Gastroesophageal sphincter (tissue), 3 donors: ENCODE results near the gene APOL1.

ENCODE experiments used
- EP300 ChIP-seq: sonication (generic); formaldehyde crosslinking; IDR thresholded peaks from one replicate; pipeline ENCODE4 v1.6.1; 2017; ENCODE audit warnings: antibody characterized with exemption, mild to moderate bottlenecking
- POLR2A ChIP-seq, 2 donors: fragments of 450-650 bp; IDR thresholded peaks; one replicate each; pipeline ENCODE4 v1.6.1; 2017; ENCODE audit warnings: antibody characterized with exemption in 2 of 2, mild to moderate bottlenecking in 2 of 2, moderate library complexity in 1 of 2
- POLR2AphosphoS5 ChIP-seq: sonication (generic); formaldehyde crosslinking; IDR thresholded peaks from one replicate; pipeline ENCODE4 v1.6.1; 2017; ENCODE audit warnings: antibody characterized with exemption
- TF ChIP-seq, protein P1 (sequence below), 4 experiments: fragments of 200-600 bp in 2 of 4; fragments of 450-650 bp in 2 of 4; sonication (generic) in 1 of 4; IDR thresholded peaks; one replicate each; pipeline ENCODE4 v1.5.1; 2017 to 2019; ENCODE audit warnings: antibody characterized with exemption in 4 of 4, mild to moderate bottlenecking in 2 of 4, moderate library complexity in 2 of 4

DNA sequence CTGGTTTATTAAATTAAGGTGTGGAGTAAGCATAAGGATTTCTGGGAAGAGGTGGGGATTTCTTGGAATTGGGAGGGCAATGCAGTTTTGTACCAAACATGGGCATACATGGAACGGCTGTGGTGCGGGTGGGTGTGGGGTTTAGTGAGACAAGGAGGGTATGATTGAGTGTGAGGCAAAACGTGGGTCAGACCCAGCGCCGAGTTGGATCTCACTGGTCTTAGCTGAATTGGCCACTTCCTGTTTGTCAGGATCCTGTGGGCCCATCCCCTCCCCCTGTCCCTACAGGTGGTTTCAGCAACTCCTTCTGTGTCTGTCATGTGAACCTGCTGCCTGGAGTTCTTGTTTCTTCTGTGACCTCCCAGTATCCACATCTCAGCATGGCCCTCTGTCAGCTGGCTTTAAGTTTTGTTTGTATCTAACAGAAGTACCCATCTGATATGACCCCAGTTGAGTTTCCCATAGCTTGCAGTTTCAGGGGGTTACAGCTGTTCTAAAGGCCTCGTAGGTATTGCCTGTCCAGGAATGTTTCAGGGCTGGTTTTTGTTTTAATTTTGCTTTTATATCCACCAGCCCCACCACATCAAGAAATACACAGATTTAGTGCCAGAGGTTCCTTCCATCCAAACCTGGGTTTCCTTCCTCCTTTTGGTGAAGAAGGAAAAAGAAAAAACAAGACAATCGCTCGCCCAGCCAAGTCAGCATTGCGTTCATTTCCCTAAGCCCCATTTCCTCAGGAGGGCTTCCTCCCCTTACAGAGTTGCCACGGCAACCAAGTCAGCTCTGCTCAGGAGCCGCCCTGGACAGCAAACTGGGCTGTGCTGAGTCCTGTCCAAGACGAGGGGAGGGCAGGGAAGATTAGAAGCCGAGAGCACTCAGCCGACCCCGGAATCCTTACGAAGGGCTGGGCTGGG lies 6.0 kb downstream of the APOL1 start:
- TF ChIP-seq POLR2AphosphoS5 (peak; percentile 31), POLR2A (IDR thresholded peaks at IDR 0.05) (no peak), EP300 (no peak)
- TF ChIP-seq, protein P1, sequence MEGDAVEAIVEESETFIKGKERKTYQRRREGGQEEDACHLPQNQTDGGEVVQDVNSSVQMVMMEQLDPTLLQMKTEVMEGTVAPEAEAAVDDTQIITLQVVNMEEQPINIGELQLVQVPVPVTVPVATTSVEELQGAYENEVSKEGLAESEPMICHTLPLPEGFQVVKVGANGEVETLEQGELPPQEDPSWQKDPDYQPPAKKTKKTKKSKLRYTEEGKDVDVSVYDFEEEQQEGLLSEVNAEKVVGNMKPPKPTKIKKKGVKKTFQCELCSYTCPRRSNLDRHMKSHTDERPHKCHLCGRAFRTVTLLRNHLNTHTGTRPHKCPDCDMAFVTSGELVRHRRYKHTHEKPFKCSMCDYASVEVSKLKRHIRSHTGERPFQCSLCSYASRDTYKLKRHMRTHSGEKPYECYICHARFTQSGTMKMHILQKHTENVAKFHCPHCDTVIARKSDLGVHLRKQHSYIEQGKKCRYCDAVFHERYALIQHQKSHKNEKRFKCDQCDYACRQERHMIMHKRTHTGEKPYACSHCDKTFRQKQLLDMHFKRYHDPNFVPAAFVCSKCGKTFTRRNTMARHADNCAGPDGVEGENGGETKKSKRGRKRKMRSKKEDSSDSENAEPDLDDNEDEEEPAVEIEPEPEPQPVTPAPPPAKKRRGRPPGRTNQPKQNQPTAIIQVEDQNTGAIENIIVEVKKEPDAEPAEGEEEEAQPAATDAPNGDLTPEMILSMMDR (IDR thresholded peaks at IDR 0.05): peak in 1 of 4 experiments; percentile 5
